ENCODE measurements around the gene GOLGA6L25. TPM values are rescaled to one million over a fixed set of nuclear protein-coding genes. Genes with fewer than 3 reads are reported as not detected.

GOLGA6L25 gene, protein sequence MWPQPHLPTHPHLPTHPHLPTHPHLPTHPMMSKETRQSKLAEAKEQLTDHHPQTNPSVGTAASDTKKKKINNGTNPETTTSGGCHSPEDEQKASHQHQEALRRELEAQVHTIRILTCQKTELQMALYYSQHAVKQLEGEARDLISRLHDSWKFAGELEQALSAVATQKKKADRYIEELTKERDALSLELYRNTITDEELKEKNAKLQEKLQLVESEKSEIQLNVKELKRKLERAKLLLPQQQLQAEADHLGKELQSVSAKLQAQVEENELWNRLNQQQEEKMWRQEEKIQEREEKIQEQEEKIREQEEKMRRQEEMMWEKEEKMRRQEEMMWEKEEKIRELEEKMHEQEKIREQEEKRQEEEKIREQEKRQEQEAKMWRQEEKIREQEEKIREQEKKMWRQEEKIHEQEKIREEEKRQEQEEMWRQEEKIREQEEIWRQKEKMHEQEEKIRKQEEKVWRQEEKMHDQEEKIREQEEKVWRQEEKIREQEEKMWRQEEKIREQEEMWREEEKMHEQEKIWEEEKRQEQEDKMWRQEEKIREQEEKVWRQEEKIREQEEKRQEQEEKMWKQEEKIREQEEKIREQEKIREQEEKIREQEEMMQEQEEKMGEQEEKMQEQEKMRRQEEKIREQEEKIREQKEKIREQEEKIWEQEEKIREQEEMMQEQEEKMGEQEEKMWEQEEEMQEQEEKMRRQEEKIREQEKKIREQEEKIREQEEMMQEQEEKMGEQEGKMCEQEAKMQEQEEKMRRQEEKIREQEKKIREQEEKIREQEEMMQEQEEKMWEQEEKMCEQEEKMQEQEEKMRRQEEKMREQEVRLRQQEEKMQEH
- total RNA-seq = not detected in 2 replicates

GRCh38 chr15:28553268-28553667 is at the start of gene GOLGA6L25:
Gene GOLGA6L25, plus strand, starts transcription at chr15:28553568. Its CDS starts 61 bp downstream, at chr15:28553629.

GRCh38 chr15:28532954-28533353 is 20.4 kb upstream of the GOLGA6L25 start, which contains the start of gene GOLGA8G:
Gene GOLGA8G, minus strand, starts transcription at chr15:28532971. Its CDS starts 62 bp downstream, at chr15:28532909.

Small RNAs within 50 kb of the gene (small RNA-seq; reads per million reads assigned to genes)
- not detected for gene AC138749.2
- gene RF00017 = not detected

Other genes with a start within 250 kb of the GOLGA6L25 start
- gene HERC2, start 231.4 kb upstream of the GOLGA6L25 start, total RNA-seq = 36.1 and 51.4 TPM in 2 replicates
- gene GOLGA6L24, start 195.5 kb upstream of the GOLGA6L25 start, total RNA-seq = not detected in 2 replicates
- gene GOLGA8F, start 174.9 kb upstream of the GOLGA6L25 start, total RNA-seq = under 0.01 TPM in 1 of 2 replicates, not detected in the other
- under 0.01 TPM in 1 of 2 replicates, not detected in the other for gene GOLGA8G, start 20.6 kb upstream of the GOLGA6L25 start, total RNA-seq
- gene GOLGA8M, start 158.9 kb downstream of the GOLGA6L25 start, total RNA-seq = 1.3 TPM in 1 of 2 replicates, not detected in the other

Data from placental epithelial cell (primary cell).